Measurements from ENCODE around the gene SERPINH1.

The SERPINH1 gene

GRCh38 chr11:75601494-75601893, 39.4 kb downstream of the SERPINH1 start:
- Histone ChIP-seq H3K4me1 (ENCODE audit: insufficient read depth, low read length, poor library complexity, severe bottlenecking) (peaks cover 7% of the 10 kb centered on the region), H3K9me2 (replicated peaks; ENCODE audit: low read depth, low read length) (no peaks in the 10 kb centered on the region), H2AFZ (ENCODE audit: low read length) (no peak overlapping the region), H3K4me2 (ENCODE audit: low read depth, low read length, poor library complexity, severe bottlenecking) (no peak overlapping the region), H4K20me1 (ENCODE audit: insufficient read depth, low read length, poor library complexity, severe bottlenecking) (no peaks in the 10 kb centered on the region), H3K9me3 (ENCODE audit: insufficient read depth, low read depth, low read length) (no peaks in the 10 kb centered on the region), H3K36me3 (ENCODE audit: insufficient read depth, low read length) (no peaks in the 10 kb centered on the region), H3K9ac (ENCODE audit: low read depth, low read length, poor library complexity, severe bottlenecking) (no peak overlapping the region), H3K79me2 (ENCODE audit: insufficient read depth, low read length) (no peaks in the 10 kb centered on the region), H3F3A (ENCODE audit: low read depth) (no peaks in the 10 kb centered on the region), H3K27me3 (ENCODE audit: insufficient read depth, low read length, poor library complexity, severe bottlenecking) (peaks cover 6% of the 10 kb centered on the region), H3K4me3 (ENCODE audit: low read length, poor library complexity, severe bottlenecking) (no peak overlapping the region)
- no peak for TF ChIP-seq EZH2phosphoT487 (IDR thresholded peaks at IDR 0.05; ENCODE audit: borderline replicate concordance)
- no peak for TF ChIP-seq CTCF (conservative IDR thresholded peaks at IDR 0.05; ENCODE audit: low read length)

DNA sequence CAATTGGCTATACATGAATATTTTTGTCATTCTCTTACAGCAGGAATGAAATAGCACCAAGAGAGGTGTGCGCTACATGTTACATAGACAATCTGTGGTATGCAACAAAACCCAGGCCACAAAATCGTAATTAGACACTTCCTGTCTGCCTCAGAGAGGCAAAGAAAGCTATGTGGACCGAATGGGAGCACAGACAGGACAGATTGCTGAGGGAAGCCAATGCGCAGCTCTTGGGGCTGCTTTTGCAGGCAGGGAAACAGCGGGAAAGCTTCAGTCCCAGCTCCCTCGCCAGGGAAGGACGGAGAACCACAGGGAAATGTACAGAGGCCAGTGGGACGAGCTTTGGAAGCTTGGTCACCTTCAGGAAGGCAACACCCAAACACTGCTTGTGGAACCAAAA, 40.9 kb downstream of the SERPINH1 start:
- Histone ChIP-seq H3K36me3 (ENCODE audit: insufficient read depth, low read length) (no peaks in the 10 kb centered on the region), H3K9ac (ENCODE audit: low read depth, low read length, poor library complexity, severe bottlenecking) (no peak overlapping the region), H2AFZ (ENCODE audit: low read length) (no peak overlapping the region), H3K27me3 (ENCODE audit: insufficient read depth, low read length, poor library complexity, severe bottlenecking) (peaks cover 6% of the 10 kb centered on the region), H3F3A (ENCODE audit: low read depth) (no peaks in the 10 kb centered on the region), H3K79me2 (ENCODE audit: insufficient read depth, low read length) (no peaks in the 10 kb centered on the region), H3K4me1 (ENCODE audit: insufficient read depth, low read length, poor library complexity, severe bottlenecking) (peaks cover 7% of the 10 kb centered on the region), H3K9me3 (ENCODE audit: insufficient read depth, low read depth, low read length) (no peaks in the 10 kb centered on the region), H3K9me2 (replicated peaks; ENCODE audit: low read depth, low read length) (no peaks in the 10 kb centered on the region), H4K20me1 (ENCODE audit: insufficient read depth, low read length, poor library complexity, severe bottlenecking) (no peaks in the 10 kb centered on the region), H3K4me3 (ENCODE audit: low read length, poor library complexity, severe bottlenecking) (no peak overlapping the region), H3K4me2 (ENCODE audit: low read depth, low read length, poor library complexity, severe bottlenecking) (no peak overlapping the region)
- TF ChIP-seq EZH2phosphoT487 (IDR thresholded peaks at IDR 0.05; ENCODE audit: borderline replicate concordance) (no peak), CTCF (conservative IDR thresholded peaks at IDR 0.05; ENCODE audit: low read length) (no peak)

GRCh38 chr11:75603791-75604736, 42.0 kb downstream of the SERPINH1 start:
- Histone ChIP-seq H3K4me2 (ENCODE audit: low read depth, low read length, poor library complexity, severe bottlenecking) (no peak overlapping the region), H3K27me3 (ENCODE audit: insufficient read depth, low read length, poor library complexity, severe bottlenecking) (peaks cover 6% of the 10 kb centered on the region), H3K4me3 (ENCODE audit: low read length, poor library complexity, severe bottlenecking) (no peak overlapping the region), H3F3A (ENCODE audit: low read depth) (no peaks in the 10 kb centered on the region), H3K4me1 (ENCODE audit: insufficient read depth, low read length, poor library complexity, severe bottlenecking) (peaks cover 7% of the 10 kb centered on the region), H3K9me3 (ENCODE audit: insufficient read depth, low read depth, low read length) (no peaks in the 10 kb centered on the region), H4K20me1 (ENCODE audit: insufficient read depth, low read length, poor library complexity, severe bottlenecking) (no peaks in the 10 kb centered on the region), H2AFZ (ENCODE audit: low read length) (no peak overlapping the region), H3K9ac (ENCODE audit: low read depth, low read length, poor library complexity, severe bottlenecking) (no peak overlapping the region), H3K9me2 (replicated peaks; ENCODE audit: low read depth, low read length) (no peaks in the 10 kb centered on the region), H3K79me2 (ENCODE audit: insufficient read depth, low read length) (no peaks in the 10 kb centered on the region), H3K36me3 (ENCODE audit: insufficient read depth, low read length) (no peaks in the 10 kb centered on the region)
- TF ChIP-seq EZH2phosphoT487 (IDR thresholded peaks at IDR 0.05; ENCODE audit: borderline replicate concordance) (no peak), CTCF (conservative IDR thresholded peaks at IDR 0.05; ENCODE audit: low read length) (no peak)

Data from Loucy (cell line).